AG10803 (cell line): ENCODE results near the gene RHBDL1.

Experiments
- DNase-seq: peaks from one replicate; pipeline ENCODE4 v3.0.0; 2010; ENCODE audit warnings: low read depth
- H3K4me3 ChIP-seq: 2 replicates; pipeline ENCODE4 v1.5.1; 2011; ENCODE audit warnings: mild to moderate bottlenecking, low read length, control low read depth
- CTCF ChIP-seq: conservative IDR thresholded peaks from 2 replicates; pipeline ENCODE4 v1.5.1; 2011; ENCODE audit warnings: mild to moderate bottlenecking, low read length, control low read depth, inconsistent platforms

Gene RHBDL1

GRCh38 chr16:638836-639235 is 36.6 kb upstream of the RHBDL1 start:
- no peak for TF ChIP-seq CTCF
- H3K4me3 ChIP-seq, result no peak overlapping the region
- DNase-seq, result no peak

- no peak for DNase-seq
- TF ChIP-seq CTCF, result no peak
- no peak overlapping the region; the same call in 1 of the 2 replicates for H3K4me3 ChIP-seq
These were observed 34.9 kb upstream of the RHBDL1 start for GRCh38 chr16:640614-641013.

- TF ChIP-seq CTCF, result no peak
- H3K4me3 ChIP-seq, result peak within 1 kb of the TSS; percentile 77
- peak; percentile 72 for DNase-seq
These were observed 33.9 kb upstream of the RHBDL1 start, which contains the start of gene MCRIP2 for GRCh38 chr16:641326-642188. MCRIP2 (plus strand) TSS chr16:641828; CDS start chr16:641992, 164 bp downstream.

GRCh38 chr16:642189-643049 is 33.1 kb upstream of the RHBDL1 start:
- DNase-seq, result no peak
- H3K4me3 ChIP-seq, result peak overlapping the region; percentile 77
- TF ChIP-seq CTCF, result no peak

- peak overlapping the region; percentile 77 for H3K4me3 ChIP-seq
- no peak for TF ChIP-seq CTCF
These were observed 32.5 kb upstream of the RHBDL1 start for GRCh38 chr16:643050-643368.

GRCh38 chr16:644556-644955 is 30.9 kb upstream of the RHBDL1 start:
- no peak overlapping the region for H3K4me3 ChIP-seq
- no peak for DNase-seq
- no peak for TF ChIP-seq CTCF

More at GRCh38 chr16:643050-643368, 32.5 kb upstream of the RHBDL1 start:
- no peak for DNase-seq
